ENCODE results near the gene WNT8A. TPM values are rescaled to one million over a fixed set of nuclear protein-coding genes. Genes with fewer than 3 reads are reported as not detected.
"Not testable (repeated sequence)": the region's sequence is repeated elsewhere in the genome, so short reads cannot be mapped to it uniquely, and the experiment has no call there.

The WNT8A gene
- 5.3 TPM for polyA plus RNA-seq (2013, experiment 1 of 2)
- polyA plus RNA-seq (2013, experiment 2 of 2) = 5.0 TPM

GRCh38 chr5:138083702-138084101 lies at the start of gene WNT8A:
WNT8A (plus strand) TSS chr5:138084033; CDS start chr5:138084128, 95 bp downstream.
- Histone ChIP-seq H3K9me3 (ENCODE audit: insufficient read depth, low read depth, low read length) (no peaks in the 10 kb centered on the region), H3K9ac (ENCODE audit: low read depth, low read length) (no peak within 1 kb of the TSS), H3K4me3 (ENCODE audit: low read length) (no peak within 1 kb of the TSS), H3K27me3 (ENCODE audit: insufficient read depth, low read length) (peaks cover 11% of the 10 kb centered on the region; the same call in 1 of the 2 replicates), H3K27ac (ENCODE audit: low read depth, low read length) (no peak within 1 kb of the TSS), H3K4me1 (ENCODE audit: insufficient read depth, low read length) (peaks cover 7% of the 10 kb centered on the region), H3K36me3 (ENCODE audit: insufficient read depth, low read length) (no peaks in the 10 kb centered on the region)
- WGBS = 32% methylated on average over 5 of the region's 5 CpGs

GRCh38 chr5:138035605-138036537 lies 48.0 kb upstream of the WNT8A start:
- H3K9me3 ChIP-seq (ENCODE audit: insufficient read depth, low read depth, low read length) = no peaks in the 10 kb centered on the region
- WGBS = 44% methylated on average over 9 of the region's 11 CpGs
- no peaks in the 10 kb centered on the region for H3K36me3 ChIP-seq (ENCODE audit: insufficient read depth, low read length)
- no peak overlapping the region for H3K9ac ChIP-seq (ENCODE audit: low read depth, low read length)
- H3K27ac ChIP-seq (ENCODE audit: low read depth, low read length) = no peak overlapping the region
- H3K4me1 ChIP-seq (ENCODE audit: insufficient read depth, low read length) = no peaks in the 10 kb centered on the region; the same call in 1 of the 2 replicates
- H3K27me3 ChIP-seq (ENCODE audit: insufficient read depth, low read length) = no peaks in the 10 kb centered on the region
- H3K4me3 ChIP-seq (ENCODE audit: low read length) = no peak overlapping the region

GRCh38 chr5:138037271-138037670 lies 46.6 kb upstream of the WNT8A start:
- Histone ChIP-seq H3K9me3 (ENCODE audit: insufficient read depth, low read depth, low read length) (no peaks in the 10 kb centered on the region), H3K36me3 (ENCODE audit: insufficient read depth, low read length) (no peaks in the 10 kb centered on the region), H3K4me1 (ENCODE audit: insufficient read depth, low read length) (no peaks in the 10 kb centered on the region), H3K27ac (ENCODE audit: low read depth, low read length) (no peak overlapping the region), H3K27me3 (ENCODE audit: insufficient read depth, low read length) (no peaks in the 10 kb centered on the region), H3K9ac (ENCODE audit: low read depth, low read length) (no peak overlapping the region), H3K4me3 (ENCODE audit: low read length) (no peak overlapping the region)

- no peaks in the 10 kb centered on the region for H3K27me3 ChIP-seq (ENCODE audit: insufficient read depth, low read length)
- no peaks in the 10 kb centered on the region for H3K4me1 ChIP-seq (ENCODE audit: insufficient read depth, low read length)
- WGBS = 100% methylated on average over 1 of the region's 1 CpG
- no peak overlapping the region for H3K27ac ChIP-seq (ENCODE audit: low read depth, low read length)
- H3K4me3 ChIP-seq (ENCODE audit: low read length) = no peak overlapping the region
- no peak overlapping the region for H3K9ac ChIP-seq (ENCODE audit: low read depth, low read length)
- H3K36me3 ChIP-seq (ENCODE audit: insufficient read depth, low read length) = no peaks in the 10 kb centered on the region
- no peaks in the 10 kb centered on the region for H3K9me3 ChIP-seq (ENCODE audit: insufficient read depth, low read depth, low read length)
Observed at GRCh38 chr5:138037907-138038633, 45.8 kb upstream of the WNT8A start.

GRCh38 chr5:138038826-138039225 lies 45.0 kb upstream of the WNT8A start:
- no peak overlapping the region for H3K4me3 ChIP-seq (ENCODE audit: low read length)
- H3K27ac ChIP-seq (ENCODE audit: low read depth, low read length) = no peak overlapping the region
- no peak overlapping the region for H3K9ac ChIP-seq (ENCODE audit: low read depth, low read length)
- no peaks in the 10 kb centered on the region for H3K36me3 ChIP-seq (ENCODE audit: insufficient read depth, low read length)
- H3K9me3 ChIP-seq (ENCODE audit: insufficient read depth, low read depth, low read length) = no peaks in the 10 kb centered on the region
- no peaks in the 10 kb centered on the region for H3K27me3 ChIP-seq (ENCODE audit: insufficient read depth, low read length)
- H3K4me1 ChIP-seq (ENCODE audit: insufficient read depth, low read length) = no peaks in the 10 kb centered on the region
- WGBS = 83% methylated on average over 1 of the region's 1 CpG

GRCh38 chr5:138045283-138045682 lies 38.5 kb upstream of the WNT8A start:
- 95% methylated on average over 2 of the region's 3 CpGs for WGBS
- H3K36me3 ChIP-seq (ENCODE audit: insufficient read depth, low read length); H3K27me3 ChIP-seq (ENCODE audit: insufficient read depth, low read length); H3K9me3 ChIP-seq (ENCODE audit: insufficient read depth, low read depth, low read length); H3K4me3 ChIP-seq (ENCODE audit: low read length); H3K27ac ChIP-seq (ENCODE audit: low read depth, low read length); H3K9ac ChIP-seq (ENCODE audit: low read depth, low read length); H3K4me1 ChIP-seq (ENCODE audit: insufficient read depth, low read length): not testable (repeated sequence)

- H3K4me1 ChIP-seq (ENCODE audit: insufficient read depth, low read length) = no peaks in the 10 kb centered on the region; the same call in none of the 2 replicates
- H3K9ac ChIP-seq (ENCODE audit: low read depth, low read length) = no peak overlapping the region
- no peaks in the 10 kb centered on the region for H3K9me3 ChIP-seq (ENCODE audit: insufficient read depth, low read depth, low read length)
- no peaks in the 10 kb centered on the region for H3K27me3 ChIP-seq (ENCODE audit: insufficient read depth, low read length)
- H3K4me3 ChIP-seq (ENCODE audit: low read length) = no peak overlapping the region
- WGBS = 81% methylated on average over 9 of the region's 9 CpGs
- H3K36me3 ChIP-seq (ENCODE audit: insufficient read depth, low read length) = no peaks in the 10 kb centered on the region
- H3K27ac ChIP-seq (ENCODE audit: low read depth, low read length) = no peak overlapping the region
Observed at GRCh38 chr5:138051441-138052296, 32.2 kb upstream of the WNT8A start.

GRCh38 chr5:138052718-138053117 lies 31.1 kb upstream of the WNT8A start:
- H3K9ac ChIP-seq (ENCODE audit: low read depth, low read length); H3K27ac ChIP-seq (ENCODE audit: low read depth, low read length); H3K4me3 ChIP-seq (ENCODE audit: low read length); H3K27me3 ChIP-seq (ENCODE audit: insufficient read depth, low read length); H3K9me3 ChIP-seq (ENCODE audit: insufficient read depth, low read depth, low read length); H3K36me3 ChIP-seq (ENCODE audit: insufficient read depth, low read length); H3K4me1 ChIP-seq (ENCODE audit: insufficient read depth, low read length): not testable (repeated sequence)
- 100% methylated on average over 1 of the region's 1 CpG for WGBS

- no peaks in the 10 kb centered on the region for H3K27me3 ChIP-seq (ENCODE audit: insufficient read depth, low read length)
- no peaks in the 10 kb centered on the region; the same call in none of the 2 replicates for H3K4me1 ChIP-seq (ENCODE audit: insufficient read depth, low read length)
- no peak overlapping the region for H3K4me3 ChIP-seq (ENCODE audit: low read length)
- H3K36me3 ChIP-seq (ENCODE audit: insufficient read depth, low read length) = no peaks in the 10 kb centered on the region
- no peak overlapping the region for H3K27ac ChIP-seq (ENCODE audit: low read depth, low read length)
- 88% methylated on average over 3 of the region's 3 CpGs for WGBS
- no peaks in the 10 kb centered on the region for H3K9me3 ChIP-seq (ENCODE audit: insufficient read depth, low read depth, low read length)
- H3K9ac ChIP-seq (ENCODE audit: low read depth, low read length) = no peak overlapping the region
Observed at GRCh38 chr5:138053554-138053953, 30.3 kb upstream of the WNT8A start.

GRCh38 chr5:138054206-138054605 lies 29.6 kb upstream of the WNT8A start:
- WGBS = 50% methylated on average over 3 of the region's 3 CpGs
- no peaks in the 10 kb centered on the region for H3K9me3 ChIP-seq (ENCODE audit: insufficient read depth, low read depth, low read length)
- H3K36me3 ChIP-seq (ENCODE audit: insufficient read depth, low read length) = no peaks in the 10 kb centered on the region
- no peak overlapping the region for H3K27ac ChIP-seq (ENCODE audit: low read depth, low read length)
- no peak overlapping the region for H3K9ac ChIP-seq (ENCODE audit: low read depth, low read length)
- no peak overlapping the region for H3K4me3 ChIP-seq (ENCODE audit: low read length)
- H3K4me1 ChIP-seq (ENCODE audit: insufficient read depth, low read length) = no peaks in the 10 kb centered on the region; the same call in none of the 2 replicates
- no peaks in the 10 kb centered on the region for H3K27me3 ChIP-seq (ENCODE audit: insufficient read depth, low read length)

Data from HUES64 (cell line).